HG02981 (cell line): ENCODE data around the gene TRAP1.
"Not testable (repeated sequence)": the region's sequence is repeated elsewhere in the genome, so short reads cannot be mapped to it uniquely, and the experiment has no call there.

Experiments used
- ATAC-seq: cut with Tn5 transposase; IDR thresholded peaks from one replicate; pipeline ENCODE4 v1.9.1; 2021; ENCODE audit warnings: mild to moderate bottlenecking, moderate library complexity; ENCODE audit not compliant: unreplicated experiment

TRAP1 gene

DNA sequence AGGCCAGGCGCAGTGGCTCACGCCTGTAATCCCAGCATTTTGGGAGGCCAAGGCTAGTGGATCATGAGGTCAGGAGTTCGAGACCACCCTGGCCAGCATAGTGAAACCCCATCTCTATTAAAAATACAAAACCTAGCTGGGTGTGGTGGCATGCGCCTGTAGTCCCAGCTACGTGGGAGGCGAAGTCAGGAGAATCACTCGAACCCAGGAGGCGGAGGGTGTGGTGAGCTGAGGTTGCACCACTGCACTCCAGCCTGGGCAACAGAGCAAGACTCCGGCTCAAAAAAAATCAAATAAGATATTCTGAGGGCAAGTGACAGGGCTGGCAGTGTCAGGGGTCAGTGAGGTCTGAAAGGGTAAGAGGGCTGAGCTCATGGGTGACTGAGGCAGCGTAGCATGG, 2.9 kb downstream of the TRAP1 start:
- ATAC-seq: not testable (repeated sequence)

DNA sequence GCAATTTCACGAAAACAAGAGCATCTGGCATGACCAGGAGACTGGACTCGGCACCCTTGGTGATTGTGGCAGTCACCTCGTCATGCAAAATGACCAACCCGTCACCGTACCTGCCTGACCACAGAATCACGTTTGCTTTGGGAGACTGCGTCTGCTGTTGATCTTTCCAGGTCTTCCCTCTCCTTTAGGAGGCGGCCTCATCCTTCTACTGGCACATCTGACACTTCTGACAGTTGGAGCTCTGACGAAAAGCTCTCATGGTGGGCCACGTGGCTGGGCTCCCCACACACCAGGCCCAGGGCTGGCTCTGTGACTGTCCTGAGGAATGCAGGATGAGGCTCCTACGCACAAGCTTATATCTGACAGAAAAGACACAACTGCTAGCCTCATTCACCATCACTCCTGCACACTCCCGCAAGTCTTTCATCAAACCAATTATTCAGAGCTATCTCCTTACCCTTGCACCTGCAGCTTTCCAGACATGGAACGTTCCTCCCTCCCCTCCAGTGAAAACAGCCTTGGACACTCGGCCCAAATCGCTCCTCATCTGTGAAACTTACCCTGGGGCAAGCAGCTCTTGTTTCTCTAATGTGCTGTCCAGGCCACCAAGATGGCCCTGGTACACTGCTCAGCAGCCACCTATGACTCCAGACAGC, 3.6 kb downstream of the TRAP1 start:
- no peak for ATAC-seq

- ATAC-seq: no peak
Measured at GRCh38 chr16:3712861-3713372, 4.4 kb downstream of the TRAP1 start.

- no peak for ATAC-seq
Measured at GRCh38 chr16:3706253-3707012, 10.9 kb downstream of the TRAP1 start.

DNA sequence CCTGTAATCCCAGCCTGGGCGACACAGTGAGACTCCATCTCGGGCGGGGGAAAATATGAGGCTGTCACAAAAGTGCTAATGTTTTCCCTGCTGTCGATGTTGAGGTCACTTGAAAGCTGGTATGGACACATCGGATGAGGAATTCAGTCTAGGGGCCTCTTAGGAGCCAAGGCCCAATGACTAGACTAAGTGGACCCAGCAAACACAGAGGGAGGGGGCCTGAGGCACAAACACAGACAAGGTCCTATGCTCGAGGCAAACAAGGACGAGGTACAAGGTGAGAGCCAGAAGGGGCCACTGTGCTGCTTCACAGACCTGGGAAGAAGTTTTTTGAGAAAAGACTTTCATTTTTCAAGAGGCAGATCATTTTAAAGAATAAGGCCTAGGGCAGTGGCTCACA, 15.2 kb downstream of the TRAP1 start:
- no peak for ATAC-seq

GRCh38 chr16:3701531-3701930, 15.8 kb downstream of the TRAP1 start:
- ATAC-seq: no peak

GRCh38 chr16:3698941-3699340, 18.4 kb downstream of the TRAP1 start:
- no peak for ATAC-seq

GRCh38 chr16:3696425-3697218, 20.7 kb downstream of the TRAP1 start:
- ATAC-seq: no peak

GRCh38 chr16:3695610-3696369, 21.5 kb downstream of the TRAP1 start:
- ATAC-seq: no peak

- ATAC-seq: no peak
Measured at GRCh38 chr16:3694051-3694450, 23.3 kb downstream of the TRAP1 start.

GRCh38 chr16:3691761-3692160, 25.6 kb downstream of the TRAP1 start:
- no peak for ATAC-seq

GRCh38 chr16:3690980-3691720, 26.2 kb downstream of the TRAP1 start:
- no peak for ATAC-seq

DNA sequence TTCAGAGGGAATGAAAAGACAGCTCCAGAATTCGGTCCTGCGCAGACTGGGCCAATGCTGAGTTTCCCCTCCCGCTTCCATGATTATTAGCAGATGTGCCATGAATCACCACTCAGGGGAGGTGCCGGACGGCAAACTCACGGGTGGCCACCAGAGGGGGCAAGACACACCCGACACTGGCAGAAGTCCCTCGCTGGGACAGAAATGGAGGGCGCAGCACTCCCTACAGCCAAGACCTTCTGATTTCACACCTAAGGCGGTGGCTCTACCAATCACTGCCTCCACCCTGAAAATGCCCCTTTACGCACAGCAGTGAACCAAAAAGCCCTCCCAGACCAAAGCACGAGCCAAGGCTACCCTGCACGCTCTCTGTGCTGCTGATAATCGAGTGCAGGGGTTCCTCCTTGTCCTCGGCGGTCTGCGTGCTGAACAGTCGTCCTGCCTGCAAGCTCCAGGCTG, 26.8 kb downstream of the TRAP1 start:
- peak; percentile 59 for ATAC-seq

DNA sequence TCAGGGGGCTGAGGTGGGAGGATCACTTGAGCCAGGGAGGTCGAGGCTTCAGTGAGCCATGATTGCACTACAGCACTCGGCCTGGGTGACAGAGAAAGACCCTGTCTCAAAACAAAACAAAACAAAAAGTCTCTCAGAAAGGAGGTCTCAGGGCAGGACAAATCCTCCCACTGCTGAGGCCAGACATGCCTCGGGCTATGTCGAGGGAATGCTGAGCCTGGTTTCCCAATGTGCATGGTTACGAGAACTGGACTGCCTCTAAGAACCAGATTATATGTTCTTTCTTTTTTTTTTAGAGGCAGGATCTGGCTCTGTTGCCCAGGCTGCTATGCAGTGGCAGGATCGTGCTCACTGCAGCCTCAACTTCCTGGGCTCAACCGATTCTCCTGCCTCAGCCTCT, 27.6 kb downstream of the TRAP1 start:
- no peak for ATAC-seq

DNA sequence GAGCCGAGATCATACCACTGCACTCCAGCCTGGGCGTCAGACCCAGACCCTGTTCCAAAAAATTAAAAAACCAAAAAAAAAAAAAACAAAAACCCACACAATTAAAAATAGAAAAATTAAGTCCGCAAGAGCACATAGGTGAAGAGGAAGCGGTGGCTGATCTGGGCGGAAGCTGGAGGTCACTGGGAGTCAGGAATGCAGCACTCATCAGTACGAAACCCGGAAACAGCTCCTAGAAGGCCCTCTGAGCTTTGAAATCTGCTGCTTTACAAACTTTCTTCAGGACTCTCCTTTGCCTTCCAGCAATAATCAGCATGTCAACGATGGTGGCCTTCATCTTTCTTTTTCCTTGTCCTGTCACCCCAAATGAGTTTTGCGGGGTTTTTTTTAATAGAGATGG, 29.5 kb downstream of the TRAP1 start:
- no peak for ATAC-seq

DNA sequence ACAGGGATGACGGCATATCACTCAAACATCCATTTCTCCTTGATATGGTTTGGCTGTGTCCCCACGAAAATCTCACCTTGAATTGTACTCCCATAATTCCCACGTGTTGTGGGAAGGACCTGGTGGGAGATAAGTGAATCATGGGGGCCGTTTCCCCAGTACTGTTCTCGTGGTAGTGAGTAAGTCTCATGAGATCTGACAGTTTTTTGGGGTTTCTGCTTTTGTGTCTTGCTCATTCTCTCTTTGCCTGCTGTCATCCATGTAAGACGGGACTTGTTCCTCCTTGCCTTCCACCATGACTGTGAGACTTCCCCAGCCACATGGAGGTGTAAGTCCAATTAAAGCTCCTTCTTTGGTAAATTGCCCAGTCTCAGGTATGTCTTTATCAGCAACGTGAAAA, 30.3 kb downstream of the TRAP1 start:
- ATAC-seq: no peak

DNA sequence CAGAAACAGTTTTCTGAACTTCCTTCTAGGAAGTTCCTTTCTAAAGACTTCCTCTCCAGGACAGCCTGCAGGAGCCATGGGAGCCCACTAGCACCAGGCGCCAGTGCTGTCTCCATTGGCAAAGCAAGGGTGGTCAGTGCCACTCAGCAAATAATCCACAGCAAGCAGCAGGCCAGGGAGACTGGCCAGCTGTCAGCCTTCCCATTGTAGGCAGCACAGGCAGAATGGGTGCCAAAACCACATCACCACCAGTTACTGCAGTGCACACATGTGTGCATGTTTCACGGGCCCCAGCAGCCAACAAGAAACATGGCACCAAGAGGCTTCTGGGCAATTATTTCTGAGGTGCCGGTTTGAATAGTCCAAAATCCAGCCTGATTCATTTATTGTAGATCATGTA, 36.1 kb downstream of the TRAP1 start:
- no peak for ATAC-seq

- no peak for ATAC-seq
Measured at GRCh38 chr16:3677994-3678393, 39.3 kb downstream of the TRAP1 start.

DNA sequence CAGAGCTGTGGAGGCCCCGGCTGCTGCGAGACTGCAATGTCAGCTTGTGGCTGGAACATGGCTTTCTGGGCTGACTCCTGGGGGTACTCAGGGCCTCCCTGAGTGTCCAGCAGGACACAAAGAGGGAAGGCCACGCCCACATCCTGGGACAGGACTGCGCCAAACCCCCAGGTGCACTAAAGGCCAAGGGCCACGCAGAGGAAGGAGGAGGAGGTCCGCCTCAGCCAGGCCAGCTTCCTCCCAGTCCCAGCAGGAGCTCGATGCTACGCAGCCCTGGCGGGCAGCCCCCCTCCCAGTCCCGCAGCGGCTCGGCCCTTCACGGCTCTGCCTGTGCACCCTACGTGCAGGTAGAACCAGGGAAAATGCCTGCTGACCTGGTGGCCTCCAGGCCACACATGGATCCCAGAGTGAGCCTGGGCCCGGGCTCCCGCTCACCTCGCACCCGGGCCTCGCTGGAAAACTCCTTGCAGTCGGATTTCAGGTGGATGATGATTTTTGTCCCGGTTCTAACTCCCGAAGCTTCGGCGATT, 41.7 kb downstream of the TRAP1 start:
- ATAC-seq: no peak
